H7 (cell line): Measurements from ENCODE around the gene CCR9. TPM values are rescaled to one million over a fixed set of nuclear protein-coding genes. Genes with fewer than 3 reads are reported as not detected.

Experiments
- DNase-seq: peaks from one replicate; pipeline ENCODE4 v3.0.0; 2012
- H3K27me3 ChIP-seq: 2 replicates; pipeline ENCODE4 v1.6.0; 2011; ENCODE audit warnings: mild to moderate bottlenecking, low read length; ENCODE audit not compliant: control insufficient read depth, insufficient read depth
- H3K36me3 ChIP-seq: replicated peaks from 2 replicates; pipeline ENCODE4 v1.5.1; 2011; ENCODE audit warnings: low read length; ENCODE audit not compliant: control insufficient read depth, insufficient read depth
- H3K4me3 ChIP-seq: 2 replicates; pipeline ENCODE4 v1.5.1; 2011; ENCODE audit warnings: low read depth, mild to moderate bottlenecking, control low read depth, low read length, moderate library complexity; ENCODE audit not compliant: insufficient read depth
- total RNA-seq: library from RNA; depleted of rRNA; stranded (reverse); fragments of >200 nt; shearing (Covaris generic); gene quantifications from 2 replicates; pipeline ENCODE4 v1.2.3, GENCODE V29; 2014

Gene CCR9
- total RNA-seq, 1 experiment from 2014 or later: not detected

GRCh38 chr3:45884368-45885201 lies 1.8 kb upstream of the CCR9 start:
- Histone ChIP-seq H3K4me3 (no peak overlapping the region), H3K36me3 (no peaks in the 10 kb centered on the region), H3K27me3 (peaks cover 3% of the 10 kb centered on the region; the same call in 1 of the 2 replicates)
- DNase-seq: no peak

GRCh38 chr3:45887285-45887684 lies 942 bp downstream of the CCR9 start:
- peaks cover 3% of the 10 kb centered on the region; the same call in 1 of the 2 replicates for H3K27me3 ChIP-seq
- no peaks in the 10 kb centered on the region for H3K36me3 ChIP-seq
- no peak for DNase-seq
- H3K4me3 ChIP-seq: no peak overlapping the region

DNA sequence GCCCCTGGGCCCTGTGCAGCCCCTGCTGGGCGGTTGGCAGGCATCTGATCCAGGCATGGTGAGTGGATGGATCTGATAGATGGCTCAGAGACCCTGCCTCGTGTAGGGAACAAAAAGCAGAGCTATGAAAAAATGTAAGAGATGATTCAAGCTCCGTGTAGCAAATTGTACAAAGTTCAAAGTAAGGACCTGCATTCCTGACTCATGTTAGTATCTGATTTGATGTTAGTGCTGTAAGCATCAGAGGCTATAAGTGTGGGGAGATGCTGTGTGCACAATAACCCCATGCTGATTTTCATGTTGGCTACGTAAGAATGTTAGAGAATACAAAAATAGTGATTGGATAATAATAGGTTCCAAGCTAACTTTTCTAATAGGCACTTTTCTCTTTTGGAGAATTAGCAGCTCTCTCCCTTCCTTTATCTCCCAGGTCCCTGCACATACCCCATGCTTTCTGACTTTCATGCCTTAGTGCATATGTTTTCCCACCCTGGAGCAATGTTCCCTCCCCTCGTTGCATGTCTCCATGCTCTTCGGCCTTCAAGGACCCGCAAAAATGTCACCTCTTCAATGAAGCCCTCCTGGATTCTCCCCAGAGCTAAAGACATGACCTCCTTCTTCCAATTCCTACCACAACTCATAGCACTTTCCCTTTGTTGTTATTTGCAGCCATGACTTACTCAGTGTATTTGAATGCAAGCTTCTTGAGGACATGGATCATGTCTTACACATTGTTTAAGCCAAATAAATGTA lies 1.6 kb downstream of the CCR9 start:
- H3K36me3 ChIP-seq: no peaks in the 10 kb centered on the region
- no peak overlapping the region for H3K4me3 ChIP-seq
- H3K27me3 ChIP-seq: peaks cover 3% of the 10 kb centered on the region; the same call in 1 of the 2 replicates
- DNase-seq: no peak

DNA sequence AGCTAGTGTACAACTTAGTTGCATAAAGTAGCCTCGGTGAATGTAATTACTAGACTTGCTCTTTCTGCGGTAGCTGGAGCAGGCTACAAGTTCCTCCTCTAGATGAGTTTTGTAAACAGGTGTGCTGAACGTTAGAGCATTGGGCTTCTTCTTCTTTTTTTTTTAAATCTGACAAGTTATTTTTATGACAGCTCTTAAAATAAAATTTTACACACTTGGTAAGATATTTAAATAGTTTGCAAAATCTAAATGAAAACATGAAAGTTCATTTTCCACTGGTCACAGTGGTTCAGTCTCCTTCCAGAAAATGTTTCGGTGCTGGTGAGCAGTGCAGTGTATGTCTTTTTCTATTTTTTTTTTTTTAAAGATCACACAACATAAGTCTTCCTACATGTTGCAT lies 3.0 kb downstream of the CCR9 start:
- Histone ChIP-seq H3K27me3 (no peaks in the 10 kb centered on the region; the same call in 1 of the 2 replicates), H3K4me3 (no peak overlapping the region), H3K36me3 (no peaks in the 10 kb centered on the region)
- DNase-seq: no peak

DNA sequence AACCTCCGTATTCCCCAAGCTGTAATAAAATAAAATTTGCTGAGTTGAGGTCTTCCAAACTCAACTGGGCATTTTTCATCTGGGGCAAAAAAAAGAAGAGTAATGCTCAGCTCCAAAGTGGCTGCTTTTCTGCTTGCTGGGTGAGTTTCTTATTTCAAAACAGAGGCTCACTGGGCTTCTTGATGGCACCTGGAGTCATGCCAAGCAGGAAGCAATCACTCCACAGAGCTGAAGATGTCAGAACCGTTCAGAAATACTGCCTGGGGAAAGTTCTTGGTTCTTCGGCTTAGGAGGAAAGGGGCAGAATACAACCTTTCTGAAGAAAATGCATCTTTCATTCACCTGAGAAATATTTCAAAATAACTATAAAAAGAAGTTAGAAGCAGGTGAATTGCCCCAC lies 4.1 kb downstream of the CCR9 start:
- no peak for DNase-seq
- Histone ChIP-seq H3K27me3 (no peaks in the 10 kb centered on the region), H3K36me3 (no peaks in the 10 kb centered on the region), H3K4me3 (no peak overlapping the region)

DNA sequence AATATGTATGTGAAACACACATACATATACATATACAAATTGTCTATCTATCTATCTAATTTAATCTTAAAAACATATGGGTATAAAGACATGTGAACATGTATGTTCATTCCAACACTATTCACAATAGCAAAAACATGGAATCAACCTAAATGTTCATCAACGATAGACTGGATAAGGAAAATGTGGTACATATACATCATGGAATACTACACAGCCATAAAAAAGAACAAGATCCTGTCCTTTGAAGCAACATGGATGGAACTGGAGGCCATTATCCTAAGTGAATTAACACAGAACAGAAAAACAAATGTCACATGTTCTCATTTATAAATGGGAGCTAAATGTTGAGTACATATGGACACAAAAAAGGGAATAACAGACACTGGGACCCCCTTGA lies 5.8 kb downstream of the CCR9 start:
- Histone ChIP-seq H3K4me3 (no peak overlapping the region), H3K27me3 (no peaks in the 10 kb centered on the region), H3K36me3 (no peaks in the 10 kb centered on the region)
- no peak for DNase-seq

DNA sequence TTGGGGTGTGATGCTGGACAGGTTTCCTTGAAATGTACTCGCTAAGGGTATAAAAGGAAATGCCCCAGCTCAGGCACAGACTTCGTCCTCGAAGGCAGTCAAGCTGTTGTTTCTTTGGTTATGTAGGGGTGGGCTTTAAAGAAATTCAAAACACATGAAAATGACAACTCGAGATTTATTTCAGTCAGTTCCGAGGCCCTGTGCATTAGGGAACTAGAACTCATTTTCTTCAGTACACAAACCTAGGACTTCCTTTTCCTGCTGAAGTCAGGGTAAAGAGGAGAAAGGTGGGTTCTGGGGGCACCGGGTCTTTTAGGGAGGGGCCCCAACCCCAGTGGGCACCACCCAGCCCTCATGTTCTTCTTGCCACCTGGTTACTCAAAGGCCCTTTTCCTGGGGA lies 7.7 kb downstream of the CCR9 start:
- no peaks in the 10 kb centered on the region for H3K36me3 ChIP-seq
- no peaks in the 10 kb centered on the region for H3K27me3 ChIP-seq
- no peak for DNase-seq
- H3K4me3 ChIP-seq: no peak overlapping the region

- DNase-seq: peak; percentile 3
- Histone ChIP-seq H3K27me3 (no peaks in the 10 kb centered on the region), H3K36me3 (no peaks in the 10 kb centered on the region), H3K4me3 (no peak overlapping the region)
These were observed 9.5 kb downstream of the CCR9 start for GRCh38 chr3:45895686-45896468.

DNA sequence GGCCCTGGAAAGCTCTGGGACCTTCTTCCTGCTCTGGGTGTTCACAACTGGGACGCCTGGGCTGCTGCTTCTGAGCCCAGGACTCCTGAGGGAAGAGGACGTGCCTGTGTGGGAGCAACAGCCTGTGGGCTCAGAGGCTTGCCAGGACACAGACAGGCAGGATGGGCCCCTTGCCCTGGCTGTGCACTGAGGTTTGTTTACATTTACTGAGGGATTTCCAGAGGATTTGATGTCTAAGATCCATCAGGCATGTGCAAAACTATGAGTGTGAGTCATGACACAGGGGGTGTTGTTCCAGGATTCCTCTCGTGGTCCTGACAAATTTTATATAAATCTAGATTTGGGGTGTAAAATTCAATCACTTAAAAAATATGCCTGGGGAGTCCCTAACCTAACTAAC lies 10.6 kb downstream of the CCR9 start:
- H3K4me3 ChIP-seq: no peak overlapping the region
- no peak for DNase-seq
- no peaks in the 10 kb centered on the region for H3K36me3 ChIP-seq
- H3K27me3 ChIP-seq: no peaks in the 10 kb centered on the region

GRCh38 chr3:45904931-45905330 lies 18.6 kb downstream of the CCR9 start:
- H3K36me3 ChIP-seq: no peaks in the 10 kb centered on the region
- DNase-seq: no peak
- H3K4me3 ChIP-seq: no peak overlapping the region
- no peaks in the 10 kb centered on the region; the same call in none of the 2 replicates for H3K27me3 ChIP-seq

- Histone ChIP-seq H3K27me3 (no peaks in the 10 kb centered on the region; the same call in none of the 2 replicates), H3K36me3 (no peaks in the 10 kb centered on the region), H3K4me3 (no peak overlapping the region)
- no peak for DNase-seq
These were observed 19.4 kb downstream of the CCR9 start for GRCh38 chr3:45905755-45906154.

GRCh38 chr3:45906681-45907407 lies 20.5 kb downstream of the CCR9 start:
- no peaks in the 10 kb centered on the region; the same call in none of the 2 replicates for H3K27me3 ChIP-seq
- no peak overlapping the region for H3K4me3 ChIP-seq
- no peaks in the 10 kb centered on the region for H3K36me3 ChIP-seq
- peak; percentile 79 for DNase-seq

DNA sequence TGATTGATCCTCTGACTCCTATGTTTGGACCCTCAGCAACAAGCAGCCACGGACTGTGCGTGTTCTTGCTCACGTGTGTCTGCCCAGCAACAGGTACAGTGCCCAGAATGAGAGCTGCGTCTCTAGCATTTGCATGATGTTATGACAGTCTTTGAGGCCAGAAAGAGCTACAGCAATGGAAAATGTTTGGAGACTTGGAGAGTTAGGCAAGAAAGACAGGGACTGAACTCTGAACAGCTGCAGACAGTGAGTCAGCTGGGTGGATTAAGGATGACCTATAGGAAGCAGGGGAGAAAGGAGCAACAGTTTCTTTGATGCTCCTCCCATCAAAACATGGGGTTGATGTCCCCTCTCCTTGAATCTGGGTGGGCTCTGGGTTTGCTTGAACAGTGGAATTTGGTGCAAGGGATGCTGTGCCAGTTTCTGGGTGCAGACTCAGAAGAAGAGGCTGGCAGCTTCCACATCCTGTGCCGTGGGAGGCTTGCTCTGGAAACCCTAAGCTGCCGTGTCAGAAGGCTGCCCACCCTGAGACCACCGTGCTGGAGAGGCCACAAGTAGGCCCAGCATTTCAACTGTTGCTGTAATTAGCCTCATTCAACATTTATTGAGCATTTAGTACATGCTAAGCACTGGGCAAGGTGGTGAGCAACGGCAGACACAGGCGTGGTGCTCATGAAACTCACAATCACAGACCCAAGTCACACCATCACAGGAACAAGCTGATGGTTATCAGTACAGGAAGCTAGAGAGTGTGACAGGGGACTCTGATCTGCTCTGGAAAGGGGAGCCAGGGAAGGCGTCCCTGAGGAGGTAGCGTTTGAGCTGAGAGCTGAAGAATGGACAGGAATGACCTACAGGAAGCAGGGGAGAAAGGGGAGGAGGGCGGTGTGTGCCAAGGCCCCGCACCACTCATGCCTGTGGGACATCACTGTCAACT lies 21.7 kb downstream of the CCR9 start:
- Histone ChIP-seq H3K36me3 (no peaks in the 10 kb centered on the region), H3K4me3 (no peak overlapping the region), H3K27me3 (no peaks in the 10 kb centered on the region; the same call in none of the 2 replicates)
- DNase-seq: no peak
